Uterus (tissue), 4 donors: ENCODE results near the gene WDR36. TPM values are rescaled to one million over a fixed set of nuclear protein-coding genes. Genes with fewer than 3 reads are reported as not detected.

Experiments used
- DNase-seq, 2 donors: peaks; one replicate each; pipeline ENCODE4 v3.0.0-alpha.2; 2019 to 2020
- H3K27ac ChIP-seq, 2 donors: fragments of 200-600 bp; sonication (generic); 1 replicate in 1 of 2; 2 replicates in 1 of 2; pipeline ENCODE4 v1.5.1; 2016 to 2018
- H3K27me3 ChIP-seq, 2 donors: fragments of 200-600 bp; sonication (generic); one replicate each; pipeline ENCODE4 v1.5.1; 2018 to 2019; ENCODE audit warnings: control low read depth in 1 of 2
- H3K36me3 ChIP-seq, 2 donors: fragments of 200-600 bp; sonication (generic); one replicate each; pipeline ENCODE4 v1.5.1; 2019; ENCODE audit warnings: control low read depth in 1 of 2
- H3K4me1 ChIP-seq, 2 donors: fragments of 200-600 bp; sonication (generic); one replicate each; pipeline ENCODE4 v1.5.1; 2018 to 2019; ENCODE audit warnings: control low read depth in 1 of 2
- H3K4me3 ChIP-seq, 2 donors: fragments of 200-600 bp; sonication (generic); 1 replicate in 1 of 2; 2 replicates in 1 of 2; pipeline ENCODE4 v1.5.1; 2018 to 2019; ENCODE audit warnings: mild to moderate bottlenecking in 1 of 2
- H3K9me3 ChIP-seq, 2 donors: fragments of 200-600 bp; sonication (generic); one replicate each; pipeline ENCODE4 v1.5.1; 2019; ENCODE audit warnings: control low read depth in 1 of 2
- CTCF ChIP-seq, 4 experiments: fragments of 200-600 bp in 2 of 4; fragments of 450-650 bp in 2 of 4; sonication (generic) in 2 of 4; IDR thresholded peaks; one replicate each; pipeline ENCODE4 v1.5.1; 2016 to 2019; ENCODE audit warnings: antibody characterized with exemption in 4 of 4, mild to moderate bottlenecking in 2 of 4, moderate library complexity in 1 of 4
- POLR2A ChIP-seq, 2 donors: fragments of 450-650 bp; IDR thresholded peaks; one replicate each; pipeline ENCODE4 v1.6.1; 2016; ENCODE audit warnings: antibody characterized with exemption in 2 of 2, mild to moderate bottlenecking in 1 of 2, moderate library complexity in 1 of 2
- intact Hi-C: fragments of 100-400 bp; cut with DNase I; formaldehyde crosslinking; loops from one replicate; pipeline ENCODE4 v1.15.1; 2023; ENCODE audit warnings: low total_unique reads
- total RNA-seq, 4 donors: library from RNA; depleted of rRNA in 3 of 4; stranded (reverse); fragments of >200 nt in 3 of 4; gene quantifications; one replicate each; pipeline versions ENCODE4 v1.1.0 to v1.2.4, GENCODE V29; 2014 to 2023
- donor health status: DM: yes; HTN: yes; CAD: no.

The WDR36 gene
- total RNA-seq, 4 donors from 2014 or later: 20.0 to 97.1 (median 29.4) TPM

DNA sequence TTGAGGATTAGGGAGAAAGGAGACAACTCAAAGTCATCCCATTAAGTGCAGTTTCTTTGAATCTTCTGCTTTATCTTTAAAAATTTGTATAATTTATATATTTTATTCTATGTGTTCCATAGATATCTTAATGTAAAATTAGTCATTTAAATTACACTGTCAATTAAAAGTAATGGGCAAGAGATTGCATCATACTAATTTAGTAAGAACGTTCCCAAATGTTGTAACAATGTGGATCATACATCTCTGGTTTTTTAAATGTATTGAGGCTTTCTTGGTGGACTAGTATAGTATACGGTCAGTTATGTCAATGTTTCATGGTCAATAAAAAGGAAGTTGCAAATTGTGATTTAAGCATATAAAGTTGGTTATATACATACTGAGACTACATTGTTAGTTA lies 14.5 kb upstream of the WDR36 start:
- Histone ChIP-seq H3K27ac (no peak overlapping the region), H3K4me1 (no peaks in the 10 kb centered on the region), H3K27me3 (no peaks in the 10 kb centered on the region), H3K4me3 (no peak overlapping the region), H3K9me3 (no peaks in the 10 kb centered on the region), H3K36me3 (no peaks in the 10 kb centered on the region)
- intact Hi-C loops: no loop called here
- no peak for TF ChIP-seq POLR2A (IDR thresholded peaks at IDR 0.05)
- TF ChIP-seq CTCF (IDR thresholded peaks at IDR 0.05): no peak
- no peak for DNase-seq

GRCh38 chr5:111079846-111080245 lies 12.3 kb upstream of the WDR36 start:
- no peaks in the 10 kb centered on the region for H3K4me1 ChIP-seq
- H3K27ac ChIP-seq: no peak overlapping the region
- intact Hi-C loops: no loop called here
- TF ChIP-seq CTCF (IDR thresholded peaks at IDR 0.05) (no peak), POLR2A (IDR thresholded peaks at IDR 0.05) (no peak)
- no peak for DNase-seq
- H3K27me3 ChIP-seq: no peaks in the 10 kb centered on the region
- no peak overlapping the region for H3K4me3 ChIP-seq
- H3K9me3 ChIP-seq: no peaks in the 10 kb centered on the region
- no peaks in the 10 kb centered on the region for H3K36me3 ChIP-seq

- Histone ChIP-seq H3K27ac (no peak overlapping the region), H3K4me3 (no peak overlapping the region), H3K27me3 (no peaks in the 10 kb centered on the region), H3K36me3 (no peaks in the 10 kb centered on the region), H3K4me1 (no peaks in the 10 kb centered on the region), H3K9me3 (no peaks in the 10 kb centered on the region)
- no peak for DNase-seq
- no peak for TF ChIP-seq CTCF (IDR thresholded peaks at IDR 0.05)
- TF ChIP-seq POLR2A (IDR thresholded peaks at IDR 0.05): no peak
- intact Hi-C loops: no loop called here
Measured at GRCh38 chr5:111083323-111083722, 8.8 kb upstream of the WDR36 start.

DNA sequence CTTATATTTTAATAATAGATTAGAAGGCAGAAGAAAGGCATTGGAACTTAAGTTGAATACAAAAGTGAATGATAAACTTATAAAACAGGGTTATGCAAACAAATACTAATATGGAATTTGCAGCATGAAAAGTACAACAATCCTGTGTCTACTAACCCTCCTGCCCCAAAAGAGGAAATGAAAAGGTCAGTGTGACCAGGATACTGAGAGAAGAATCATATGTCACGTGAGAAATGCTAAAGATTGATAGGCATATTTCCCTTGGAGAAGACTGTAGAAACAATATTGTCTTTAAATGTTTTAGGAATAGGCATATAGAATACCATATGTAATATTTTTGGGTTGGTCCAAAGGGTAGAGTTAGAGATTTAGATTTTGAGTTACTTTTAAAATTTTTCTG lies 3.8 kb downstream of the WDR36 start:
- Histone ChIP-seq H3K4me1 (peaks cover 8 to 10% of the 10 kb centered on the region in 2 donors), H3K36me3 (no peaks in the 10 kb centered on the region), H3K27me3 (no peaks in the 10 kb centered on the region), H3K27ac (no peak overlapping the region), H3K4me3 (no peak overlapping the region), H3K9me3 (no peaks in the 10 kb centered on the region)
- no peak for DNase-seq
- intact Hi-C loops: no loop called here
- TF ChIP-seq CTCF (IDR thresholded peaks at IDR 0.05): no peak
- no peak for TF ChIP-seq POLR2A (IDR thresholded peaks at IDR 0.05)

GRCh38 chr5:111099058-111099778 lies 7.1 kb downstream of the WDR36 start:
- no peak overlapping the region for H3K4me3 ChIP-seq
- intact Hi-C loops: no loop called here
- no peaks in the 10 kb centered on the region for H3K9me3 ChIP-seq
- no peak overlapping the region for H3K27ac ChIP-seq
- H3K36me3 ChIP-seq: no peaks in the 10 kb centered on the region
- no peaks in the 10 kb centered on the region for H3K27me3 ChIP-seq
- DNase-seq: no peak
- peaks cover 0 to under 1% of the 10 kb centered on the region in 2 donors for H3K4me1 ChIP-seq
- TF ChIP-seq CTCF (IDR thresholded peaks at IDR 0.05): no peak
- TF ChIP-seq POLR2A (IDR thresholded peaks at IDR 0.05): no peak
